ENCODE results near the gene SIRT3. TPM values are rescaled to one million over a fixed set of nuclear protein-coding genes. Genes with fewer than 3 reads are reported as not detected.

Gene SIRT3
- 16.1 TPM for polyA plus RNA-seq (2012; ENCODE audit: insufficient read depth, insufficient read length, low read depth)

DNA sequence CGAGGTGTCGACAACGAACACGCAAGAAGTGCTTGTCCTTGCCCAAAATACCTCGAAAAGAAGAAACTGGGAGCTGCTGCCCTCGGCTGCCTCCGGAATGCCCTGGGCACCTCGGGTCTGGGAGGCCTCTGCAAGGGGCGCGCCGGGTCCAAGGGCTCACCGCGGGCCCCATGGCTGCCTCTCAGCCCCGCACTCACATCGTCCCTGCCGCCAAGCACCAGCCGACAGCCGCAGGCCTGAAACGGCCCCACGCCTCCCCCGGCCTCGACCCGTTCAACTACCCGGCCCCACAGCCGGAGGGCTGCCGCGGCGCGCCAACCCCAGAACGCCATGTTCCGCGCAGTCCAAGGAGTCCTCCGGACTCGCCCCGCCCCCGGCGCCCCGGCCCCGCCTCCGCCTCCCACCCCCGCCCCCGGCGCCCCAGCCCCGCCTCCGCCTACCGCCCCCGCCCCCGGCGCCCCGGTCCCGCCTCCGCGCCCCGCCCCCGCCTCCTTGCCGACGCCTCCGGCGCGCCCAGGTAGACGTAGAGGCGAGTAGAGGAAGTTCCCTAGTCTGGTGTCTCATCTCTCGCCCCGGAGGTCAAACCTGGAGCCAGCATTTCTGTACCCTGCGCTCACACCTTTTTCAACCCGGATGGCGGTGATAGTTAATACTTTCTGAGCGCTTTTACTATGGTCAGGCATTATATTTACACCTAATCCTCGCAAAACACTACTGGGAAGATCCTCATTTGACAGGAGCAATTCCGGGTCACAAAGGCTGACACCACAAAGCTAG lies at the start of gene SIRT3:
Gene SIRT3, minus strand, starts transcription at position 346 of the 777 bp plus-strand sequence. Its CDS starts 14 bp downstream, at position 332.
- H3K4me1 ChIP-seq: no peaks in the 10 kb centered on the region
- H3K9me3 ChIP-seq: no peaks in the 10 kb centered on the region
- DNase-seq: peak; percentile 74
- H3K4me3 ChIP-seq (ENCODE audit: low read depth, low read length): peak within 1 kb of the TSS; percentile 87
- H3K27me3 ChIP-seq: no peaks in the 10 kb centered on the region
- TF ChIP-seq, protein P1, sequence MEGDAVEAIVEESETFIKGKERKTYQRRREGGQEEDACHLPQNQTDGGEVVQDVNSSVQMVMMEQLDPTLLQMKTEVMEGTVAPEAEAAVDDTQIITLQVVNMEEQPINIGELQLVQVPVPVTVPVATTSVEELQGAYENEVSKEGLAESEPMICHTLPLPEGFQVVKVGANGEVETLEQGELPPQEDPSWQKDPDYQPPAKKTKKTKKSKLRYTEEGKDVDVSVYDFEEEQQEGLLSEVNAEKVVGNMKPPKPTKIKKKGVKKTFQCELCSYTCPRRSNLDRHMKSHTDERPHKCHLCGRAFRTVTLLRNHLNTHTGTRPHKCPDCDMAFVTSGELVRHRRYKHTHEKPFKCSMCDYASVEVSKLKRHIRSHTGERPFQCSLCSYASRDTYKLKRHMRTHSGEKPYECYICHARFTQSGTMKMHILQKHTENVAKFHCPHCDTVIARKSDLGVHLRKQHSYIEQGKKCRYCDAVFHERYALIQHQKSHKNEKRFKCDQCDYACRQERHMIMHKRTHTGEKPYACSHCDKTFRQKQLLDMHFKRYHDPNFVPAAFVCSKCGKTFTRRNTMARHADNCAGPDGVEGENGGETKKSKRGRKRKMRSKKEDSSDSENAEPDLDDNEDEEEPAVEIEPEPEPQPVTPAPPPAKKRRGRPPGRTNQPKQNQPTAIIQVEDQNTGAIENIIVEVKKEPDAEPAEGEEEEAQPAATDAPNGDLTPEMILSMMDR (IDR thresholded peaks at IDR 0.05; ENCODE audit: low read depth, low read length): no peak
- no peaks in the 10 kb centered on the region; the same call in 1 of the 2 replicates for H3K36me3 ChIP-seq

DNA sequence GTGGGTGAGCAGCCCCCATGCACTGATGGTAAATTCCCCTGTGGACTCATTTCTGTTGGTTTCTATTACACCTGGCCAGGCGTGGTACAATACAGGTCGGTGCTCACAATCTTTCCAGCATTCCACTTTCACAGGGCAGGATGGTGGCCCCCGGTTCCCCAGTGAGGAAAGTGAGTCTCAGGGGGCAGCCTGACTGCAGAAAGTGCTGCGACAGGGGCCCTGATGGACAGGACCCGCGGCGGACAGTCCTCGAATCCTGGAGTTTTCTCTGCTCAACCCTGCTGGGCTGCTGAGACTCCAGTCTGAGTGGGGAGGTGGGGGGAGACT lies 49.7 kb upstream of the SIRT3 start:
- no peaks in the 10 kb centered on the region for H3K4me1 ChIP-seq
- no peak overlapping the region for H3K4me3 ChIP-seq (ENCODE audit: low read depth, low read length)
- H3K27me3 ChIP-seq: peaks cover 31% of the 10 kb centered on the region
- H3K36me3 ChIP-seq: no peaks in the 10 kb centered on the region
- no peak for DNase-seq
- TF ChIP-seq, protein P1 (IDR thresholded peaks at IDR 0.05; ENCODE audit: low read depth, low read length): no peak
- no peaks in the 10 kb centered on the region for H3K9me3 ChIP-seq

DNA sequence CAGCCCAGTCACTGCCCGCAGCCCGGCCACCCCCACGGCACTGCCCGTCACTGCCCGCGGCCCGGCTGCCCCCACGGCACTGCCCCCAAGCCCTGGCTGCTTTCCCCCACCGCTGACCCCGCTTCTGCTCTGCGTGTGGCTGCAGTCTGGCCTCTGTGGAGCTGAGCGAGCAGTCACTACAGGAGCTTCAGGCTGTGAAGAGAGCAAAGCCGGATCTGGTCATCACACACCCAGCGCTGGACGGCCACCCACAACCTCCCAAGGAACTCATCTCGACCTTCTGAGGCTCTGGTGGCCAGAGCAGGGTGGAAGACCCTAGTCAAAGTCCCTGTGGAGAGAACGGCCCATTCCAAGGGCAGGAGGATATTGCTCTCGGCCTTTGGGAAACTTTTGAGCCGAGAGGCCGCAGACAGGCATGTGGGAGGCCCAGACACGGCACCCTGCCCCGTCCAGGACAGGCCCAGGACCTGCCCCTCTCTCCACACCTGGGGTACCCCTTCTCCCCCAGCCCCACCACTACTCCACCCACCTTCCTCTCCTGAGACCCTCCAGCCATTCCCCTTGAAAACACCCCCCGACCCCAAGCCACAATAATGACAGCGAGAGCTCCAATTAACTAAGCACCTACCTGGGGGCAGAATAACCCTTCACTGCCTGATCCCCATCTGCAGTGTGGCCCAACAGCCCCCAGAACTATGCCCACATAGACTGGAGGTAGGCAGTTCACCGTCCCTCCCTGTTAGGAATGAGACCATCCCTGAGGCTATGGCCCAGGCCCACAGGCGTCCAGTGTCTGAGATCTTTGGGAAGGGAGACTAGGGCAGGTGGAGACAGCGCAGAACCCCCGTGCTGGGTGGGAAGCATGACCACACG lies 49.1 kb upstream of the SIRT3 start:
- TF ChIP-seq, protein P1 (IDR thresholded peaks at IDR 0.05; ENCODE audit: low read depth, low read length): no peak
- H3K4me3 ChIP-seq (ENCODE audit: low read depth, low read length): no peak overlapping the region
- H3K27me3 ChIP-seq: peaks cover 37% of the 10 kb centered on the region
- no peaks in the 10 kb centered on the region for H3K36me3 ChIP-seq
- no peaks in the 10 kb centered on the region for H3K4me1 ChIP-seq
- DNase-seq: no peak
- no peaks in the 10 kb centered on the region for H3K9me3 ChIP-seq

DNA sequence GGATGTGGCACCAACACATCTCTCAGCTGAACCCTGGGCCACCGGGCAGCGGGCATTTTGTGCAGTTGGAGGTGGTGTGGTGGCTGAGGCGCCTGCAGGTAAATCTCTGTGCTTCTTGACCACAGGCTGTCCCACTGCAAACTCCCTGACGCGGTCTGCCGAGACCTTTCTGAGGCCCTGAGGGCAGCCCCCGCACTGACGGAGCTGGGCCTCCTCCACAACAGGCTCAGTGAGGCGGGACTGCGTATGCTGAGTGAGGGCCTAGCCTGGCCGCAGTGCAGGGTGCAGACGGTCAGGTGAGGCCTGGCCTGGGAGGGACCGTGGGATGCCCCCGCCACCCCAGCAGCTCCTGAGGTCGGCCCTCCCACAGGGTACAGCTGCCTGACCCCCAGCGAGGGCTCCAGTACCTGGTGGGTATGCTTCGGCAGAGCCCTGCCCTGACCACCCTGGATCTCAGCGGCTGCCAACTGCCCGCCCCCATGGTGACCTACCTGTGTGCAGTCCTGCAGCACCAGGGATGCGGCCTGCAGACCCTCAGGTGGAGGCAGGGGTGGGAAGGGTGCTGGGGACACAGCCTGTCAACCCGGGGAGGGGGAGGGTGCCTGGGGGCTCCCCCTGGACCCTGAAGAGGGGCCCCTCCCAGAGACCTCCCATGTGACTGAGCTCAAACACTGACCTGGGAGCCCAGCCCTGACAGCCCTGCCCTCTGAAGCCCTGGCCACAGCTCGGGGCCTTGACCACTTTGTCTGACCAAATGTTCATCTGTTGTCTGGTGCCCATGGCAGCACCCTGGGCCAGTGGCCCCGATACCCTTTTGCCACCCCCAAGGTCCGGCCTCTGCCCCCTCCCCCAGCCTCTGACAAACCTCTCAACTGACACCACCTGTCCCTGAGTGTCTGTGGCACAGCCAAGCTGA lies 48.2 kb upstream of the SIRT3 start:
- no peaks in the 10 kb centered on the region for H3K36me3 ChIP-seq
- TF ChIP-seq, protein P1 (IDR thresholded peaks at IDR 0.05; ENCODE audit: low read depth, low read length): no peak
- no peak overlapping the region for H3K4me3 ChIP-seq (ENCODE audit: low read depth, low read length)
- H3K27me3 ChIP-seq: peaks cover 44% of the 10 kb centered on the region
- DNase-seq: no peak
- H3K9me3 ChIP-seq: no peaks in the 10 kb centered on the region
- H3K4me1 ChIP-seq: no peaks in the 10 kb centered on the region

DNA sequence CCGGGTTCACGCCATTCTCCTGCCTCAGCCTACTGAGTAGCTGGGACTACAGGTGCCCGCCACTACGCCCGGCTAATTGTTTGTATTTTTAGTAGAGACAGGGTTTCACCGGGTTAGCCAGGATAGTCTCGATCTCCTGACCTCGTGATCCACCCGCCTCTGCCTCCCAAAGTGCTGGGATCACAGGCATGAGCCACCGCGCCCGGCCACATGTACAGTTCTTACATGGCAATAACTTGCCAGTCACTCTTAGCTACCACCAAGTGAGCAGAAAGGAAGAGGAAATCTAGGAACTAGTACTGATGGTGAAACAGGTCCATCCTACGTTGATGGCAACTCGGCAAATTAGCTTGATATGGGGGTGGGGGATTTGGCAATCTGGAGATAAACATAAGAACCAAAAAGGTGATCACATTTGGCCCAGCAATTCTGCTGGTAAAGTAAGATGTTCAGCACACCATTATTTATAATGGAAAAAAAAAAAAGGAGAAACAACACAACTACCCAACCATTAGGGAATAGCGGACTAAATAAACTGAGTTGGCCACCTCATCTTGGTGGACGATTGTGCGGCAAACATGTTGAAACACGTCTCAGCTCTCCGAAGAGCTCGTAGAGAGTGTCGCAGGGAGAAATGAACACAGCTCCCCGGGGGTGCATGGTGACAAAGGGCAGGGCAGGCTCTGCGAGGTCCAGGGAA lies 47.4 kb upstream of the SIRT3 start:
- no peak for DNase-seq
- TF ChIP-seq, protein P1 (IDR thresholded peaks at IDR 0.05; ENCODE audit: low read depth, low read length): no peak
- Histone ChIP-seq H3K36me3 (no peaks in the 10 kb centered on the region), H3K4me3 (ENCODE audit: low read depth, low read length) (no peak overlapping the region), H3K27me3 (peaks cover 46% of the 10 kb centered on the region), H3K9me3 (no peaks in the 10 kb centered on the region), H3K4me1 (no peaks in the 10 kb centered on the region)

All from BE2C (cell line).